Body of pancreas (tissue), 4 donors: Measurements from ENCODE around the gene TPM2.

Source experiments
- CTCF ChIP-seq, 7 experiments: fragments of 450-650 bp in 4 of 7; fragments of 200-600 bp in 3 of 7; sonication (generic) in 3 of 7; IDR thresholded peaks; one replicate each; pipeline ENCODE4 v1.5.1; 2016 to 2019; ENCODE audit warnings: antibody characterized with exemption in 7 of 7
- POLR2A ChIP-seq, 3 donors: fragments of 450-650 bp; IDR thresholded peaks; one replicate each; pipeline ENCODE4 v1.6.1; 2016; ENCODE audit warnings: antibody characterized with exemption in 3 of 3, mild to moderate bottlenecking in 2 of 3

DNA sequence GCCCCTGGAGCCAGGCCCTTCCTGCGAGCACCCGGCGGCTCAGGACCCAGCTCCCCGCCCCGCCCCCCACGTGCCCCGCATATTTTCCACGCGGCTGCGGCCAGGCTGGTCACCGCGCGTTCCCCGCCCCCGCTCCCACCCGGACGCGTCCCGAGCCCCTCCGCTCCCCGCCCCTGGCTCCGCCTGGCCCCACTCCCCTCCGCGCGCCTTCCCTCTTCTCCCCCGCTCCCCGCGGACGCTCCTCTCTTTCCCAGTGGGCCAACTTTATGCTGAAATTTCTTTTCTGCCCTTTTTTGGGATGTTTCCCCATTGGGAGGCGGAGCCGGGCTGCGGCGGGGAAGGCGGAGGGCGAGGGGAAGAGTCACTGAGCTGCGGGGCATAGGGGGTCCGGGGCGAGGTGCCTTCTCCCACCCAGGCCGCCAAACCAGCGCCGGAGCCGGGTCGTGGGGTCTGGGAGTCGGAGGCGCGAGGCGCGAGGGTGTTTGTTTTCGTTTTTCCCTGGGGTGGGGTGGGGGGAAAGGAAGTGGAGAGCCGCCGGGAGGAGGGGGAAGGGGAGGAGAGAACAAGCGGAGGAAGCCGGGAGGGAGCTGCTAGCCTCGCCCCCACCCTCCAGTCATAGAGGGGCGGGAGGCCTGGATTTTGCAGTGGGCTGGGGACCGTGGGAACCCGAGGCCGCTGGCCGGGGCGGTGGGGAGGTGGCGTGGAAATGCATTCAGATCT is 1.0 kb upstream of the TPM2 start:
- TF ChIP-seq CTCF (IDR thresholded peaks at IDR 0.05) (no peak), POLR2A (IDR thresholded peaks at IDR 0.05) (peak in 2 of 3 donors; percentile 45 to 61)
